Heart right ventricle (tissue), 16 donors: ENCODE data around the gene HNRNPH3. TPM values are rescaled to one million over a fixed set of nuclear protein-coding genes. Genes with fewer than 3 reads are reported as not detected.

Experiments
- ATAC-seq, 8 donors: fragments of 200-7000 bp; cut with Tn5 transposase; one replicate each; pipeline ENCODE4 v1.9.1; 2020; ENCODE audit warnings: mild to moderate bottlenecking in 8 of 8, moderate library complexity in 8 of 8, moderate number of reproducible peaks in 1 of 8
- DNase-seq, 2 donors: peaks; one replicate each; pipeline ENCODE4 v3.0.0-alpha.2; 2020
- H3K27ac ChIP-seq, 10 donors: fragments of 200-600 bp; sonication (generic) in 2 of 10; one replicate each; pipeline versions ENCODE4 v1.5.0 to v1.8.0; 2020 to 2022; ENCODE audit warnings: mild to moderate bottlenecking in 3 of 10
- H3K27me3 ChIP-seq, 7 donors: fragments of 200-600 bp; one replicate each; pipeline ENCODE4 v1.8.0; 2021 to 2022; ENCODE audit warnings: mild to moderate bottlenecking in 2 of 7
- H3K36me3 ChIP-seq, 9 donors: fragments of 200-600 bp; sonication (generic) in 1 of 9; one replicate each; pipeline versions ENCODE4 v1.5.0 to v1.8.0; 2020 to 2022; ENCODE audit warnings: mild to moderate bottlenecking in 2 of 9
- H3K4me1 ChIP-seq, 9 donors: fragments of 200-600 bp; sonication (generic) in 1 of 9; one replicate each; pipeline versions ENCODE4 v1.5.0 to v1.8.0; 2020 to 2022; ENCODE audit warnings: mild to moderate bottlenecking in 4 of 9
- H3K4me3 ChIP-seq, 10 donors: fragments of 200-600 bp; sonication (generic) in 2 of 10; one replicate each; pipeline versions ENCODE4 v1.5.0 to v1.8.0; 2020 to 2022; ENCODE audit warnings: mild to moderate bottlenecking in 7 of 10, moderate library complexity in 2 of 10
- H3K9me3 ChIP-seq, 11 donors: fragments of 200-600 bp in 10 of 11; sonication (generic) in 2 of 11; one replicate each; pipeline versions ENCODE4 v1.5.0 to v1.8.0; 2013 to 2022; ENCODE audit warnings: mild to moderate bottlenecking in 2 of 11, control low read depth in 1 of 11, moderate library complexity in 1 of 11
- CTCF ChIP-seq, 9 donors: fragments of 200-600 bp; sonication (generic) in 2 of 9; IDR thresholded peaks; one replicate each; pipeline versions ENCODE4 v1.5.0 to v1.8.0; 2021 to 2022; ENCODE audit warnings: antibody characterized with exemption in 9 of 9, mild to moderate bottlenecking in 5 of 9, moderate library complexity in 1 of 9
- WGBS, 2 donors: extraction: QIAGEN DNeasy Blood & Tissue Kit; methylation state at CpG; one replicate each; pipeline ENCODE4 v1.1.7; 2013; ENCODE audit warnings: inconsistent platforms in 1 of 2; 5-methylcytosine and 5-hydroxymethylcytosine counted together
- intact Hi-C, 10 donors: fragments of 100-400 bp; cut with DNase I; formaldehyde crosslinking; loops; one replicate each; pipeline versions ENCODE4 v1.11.1 to v1.14.2; 2022
- polyA plus RNA-seq, 2 donors: library from polyadenylated mRNA; stranded (reverse); fragments of 200-250 nt; gene quantifications; one replicate each; pipeline ENCODE4 v1.2.3, GENCODE V29; 2013
- total RNA-seq, 10 donors: library from RNA; stranded (reverse); fragmentation: NEBNext Ultra II Directional in 3 of 10; extraction: Animal tissue kit (Norgen Biotek cat#: 25700) in 3 of 10; gene quantifications; one replicate each; pipeline versions ENCODE4 v1.2.1 to v1.2.4, GENCODE V29; 2021 to 2023
- donor health status: Arrhythmogenic right ventricular cardiomyopathy.
- donor health status: ischemic (EF 13 %, LVEDD 7.1; RV severe dilation, severe dysfunction).
- donor health status: healthy with polysubstance abuse.
- donor health status: DM: no; HTN: yes; CAD: no.
- donor health status: DM: no; HTN: no; CAD: no.
- donor health status: ischemic (EF 25% LVEDD 6.9; RV normal size, moderate dysfunction).
- donor health status: ischemic (EF 25% LVEDD 5.7; RV mildly dilated, moderate dysfunction).
- donor health status: healthy.
- donor health status: DM: yes; HTN: yes; CAD: no.
- donor health status: Ischemic cardiomyopathy.
- donor health status: ischemic (EF 35%, LVEDD 5.7; RV mildly dilated, moderate dysfunction).
- donor health status: nonischemic (EF 11% LVEDD 7.7; RV severe dilation, severe dysfunction).
- donor health status: DM: yes; HTN: yes; CAD: no.
- donor health status: PGD.
- donor health status: ischemic (EF 29% LVEDD 5.4; RV normal size, mild dysfunction).
- donor health status: nonischemic (EF 23%, LVEDD 6.1; RV moderate dilation, normal function).

Gene HNRNPH3
- total and polyA plus RNA-seq, 12 donors = 81.8 to 146 (median 105) TPM

- H3K4me1 ChIP-seq = peaks cover 0 to 11% (median 0%) of the 10 kb centered on the region in 9 donors
- no peaks in the 10 kb centered on the region for H3K36me3 ChIP-seq
- H3K4me3 ChIP-seq = no peak overlapping the region
- H3K9me3 ChIP-seq = no peaks in the 10 kb centered on the region
- no peak overlapping the region for H3K27ac ChIP-seq
- no peak for DNase-seq
- ATAC-seq = no peak
- 71 to 75% methylated on average over 2 of the region's 2 CpGs for WGBS, 2 donors
- intact Hi-C loops = loop anchor here in 8 of 10 donors (5.0 to 10.0 kb wide), 7 partner anchors 70 to 448 kb away; partner anchors contain the start of gene ATOH7 (in 1 of the 8)
- H3K27me3 ChIP-seq = no peaks in the 10 kb centered on the region
- TF ChIP-seq CTCF (IDR thresholded peaks at IDR 0.05) = peak in 1 of 9 donors; percentile 1
Observed at GRCh38 chr10:68302503-68302823, 29.4 kb upstream of the HNRNPH3 start.

GRCh38 chr10:68302871-68303270 lies 29.0 kb upstream of the HNRNPH3 start:
- H3K27me3 ChIP-seq = no peaks in the 10 kb centered on the region
- no peak overlapping the region for H3K4me3 ChIP-seq
- H3K9me3 ChIP-seq = no peaks in the 10 kb centered on the region
- DNase-seq (no peak), ATAC-seq (no peak)
- 76 to 83% methylated on average over 5 of the region's 5 CpGs for WGBS, 2 donors
- no peak overlapping the region for H3K27ac ChIP-seq
- intact Hi-C loops = loop anchor here in 8 of 10 donors (5.0 to 10.0 kb wide), 7 partner anchors 71 to 448 kb away; partner anchors contain the start of gene ATOH7 (in 1 of the 8)
- no peak for TF ChIP-seq CTCF (IDR thresholded peaks at IDR 0.05)
- peaks cover 0 to 11% (median 0%) of the 10 kb centered on the region in 9 donors for H3K4me1 ChIP-seq
- H3K36me3 ChIP-seq = no peaks in the 10 kb centered on the region

GRCh38 chr10:68303849-68304412 lies 27.9 kb upstream of the HNRNPH3 start:
- intact Hi-C loops = loop anchor here in 8 of 10 donors (5.0 to 10.0 kb wide), 7 partner anchors 72 to 449 kb away; partner anchors contain the start of gene ATOH7 (in 1 of the 8)
- H3K9me3 ChIP-seq = no peaks in the 10 kb centered on the region
- TF ChIP-seq CTCF (IDR thresholded peaks at IDR 0.05) = no peak
- peaks cover 0 to 11% (median 0%) of the 10 kb centered on the region in 9 donors for H3K4me1 ChIP-seq
- 72 to 79% methylated on average over 7 of the region's 7 CpGs for WGBS, 2 donors
- H3K27me3 ChIP-seq = no peaks in the 10 kb centered on the region
- H3K4me3 ChIP-seq = no peak overlapping the region
- DNase-seq = no peak
- no peaks in the 10 kb centered on the region for H3K36me3 ChIP-seq
- ATAC-seq = no peak
- no peak overlapping the region for H3K27ac ChIP-seq

GRCh38 chr10:68305854-68306253 lies 26.0 kb upstream of the HNRNPH3 start:
- intact Hi-C loops = loop anchor here in 5 of 10 donors (10.0 kb wide), 3 partner anchors 221 to 451 kb away; no protein-coding TSS in a partner anchor
- Histone ChIP-seq H3K4me1 (peaks cover 0 to 6% (median 0%) of the 10 kb centered on the region in 9 donors), H3K4me3 (no peak overlapping the region), H3K36me3 (no peaks in the 10 kb centered on the region), H3K27ac (no peak overlapping the region), H3K9me3 (no peaks in the 10 kb centered on the region), H3K27me3 (no peaks in the 10 kb centered on the region)
- DNase-seq (no peak), ATAC-seq (no peak)
- 50 to 52% methylated on average over 1 of the region's 1 CpG for WGBS, 2 donors
- no peak for TF ChIP-seq CTCF (IDR thresholded peaks at IDR 0.05)
